Measurements from ENCODE around the gene ADGRA1. TPM values are rescaled to one million over a fixed set of nuclear protein-coding genes. Genes with fewer than 3 reads are reported as not detected.

The ADGRA1 gene
- total and polyA plus RNA-seq, 10 of the 15 experiments (the other 5 are each of a cell fraction or from before 2014, with no cell fraction given), result not detected

DNA sequence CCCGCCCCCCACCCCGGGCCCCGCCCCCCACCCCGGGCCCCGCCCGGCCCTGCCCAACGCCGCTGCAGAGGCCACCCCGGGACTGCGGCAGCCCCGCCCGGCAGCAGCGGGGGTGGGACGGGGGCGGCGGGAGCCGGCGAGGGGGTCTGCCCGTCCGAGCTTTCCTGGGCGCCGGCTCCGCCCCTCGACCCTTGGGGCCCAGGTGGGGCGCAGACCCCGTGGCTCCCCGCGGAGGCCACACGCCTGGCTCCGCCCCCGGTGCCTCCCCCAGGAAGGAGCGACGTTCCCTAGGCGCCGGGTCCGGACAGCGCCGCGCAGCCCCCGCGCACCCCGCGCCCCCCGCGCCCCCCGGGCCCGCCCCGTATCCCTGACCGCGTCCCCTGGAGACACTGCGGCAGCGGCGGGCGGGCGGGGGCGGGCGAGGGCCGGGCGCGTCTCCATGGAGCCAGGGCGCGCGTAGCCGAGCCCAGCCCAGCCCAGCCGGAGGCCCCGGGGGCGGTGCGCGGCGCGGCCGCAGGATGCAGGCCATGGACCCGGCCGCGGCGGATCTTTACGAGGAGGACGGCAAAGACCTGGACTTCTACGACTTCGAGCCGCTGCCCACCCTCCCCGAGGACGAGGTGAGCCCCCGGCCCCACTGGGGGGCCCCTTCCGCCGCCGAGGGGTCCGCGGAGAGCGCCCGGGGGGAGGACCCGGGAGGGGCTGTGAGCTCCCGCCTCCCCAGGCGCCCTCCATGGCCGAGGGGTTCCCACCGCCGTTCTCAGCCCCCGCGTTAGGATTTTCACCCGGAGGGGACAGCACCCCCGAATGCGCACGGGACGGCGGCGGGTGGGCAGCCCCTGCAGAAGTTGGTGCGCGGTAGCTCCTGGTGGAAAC is 72.5 kb downstream of the ADGRA1 start, which contains the start of gene KNDC1 (continued):
- TF ChIP-seq, protein P1, sequence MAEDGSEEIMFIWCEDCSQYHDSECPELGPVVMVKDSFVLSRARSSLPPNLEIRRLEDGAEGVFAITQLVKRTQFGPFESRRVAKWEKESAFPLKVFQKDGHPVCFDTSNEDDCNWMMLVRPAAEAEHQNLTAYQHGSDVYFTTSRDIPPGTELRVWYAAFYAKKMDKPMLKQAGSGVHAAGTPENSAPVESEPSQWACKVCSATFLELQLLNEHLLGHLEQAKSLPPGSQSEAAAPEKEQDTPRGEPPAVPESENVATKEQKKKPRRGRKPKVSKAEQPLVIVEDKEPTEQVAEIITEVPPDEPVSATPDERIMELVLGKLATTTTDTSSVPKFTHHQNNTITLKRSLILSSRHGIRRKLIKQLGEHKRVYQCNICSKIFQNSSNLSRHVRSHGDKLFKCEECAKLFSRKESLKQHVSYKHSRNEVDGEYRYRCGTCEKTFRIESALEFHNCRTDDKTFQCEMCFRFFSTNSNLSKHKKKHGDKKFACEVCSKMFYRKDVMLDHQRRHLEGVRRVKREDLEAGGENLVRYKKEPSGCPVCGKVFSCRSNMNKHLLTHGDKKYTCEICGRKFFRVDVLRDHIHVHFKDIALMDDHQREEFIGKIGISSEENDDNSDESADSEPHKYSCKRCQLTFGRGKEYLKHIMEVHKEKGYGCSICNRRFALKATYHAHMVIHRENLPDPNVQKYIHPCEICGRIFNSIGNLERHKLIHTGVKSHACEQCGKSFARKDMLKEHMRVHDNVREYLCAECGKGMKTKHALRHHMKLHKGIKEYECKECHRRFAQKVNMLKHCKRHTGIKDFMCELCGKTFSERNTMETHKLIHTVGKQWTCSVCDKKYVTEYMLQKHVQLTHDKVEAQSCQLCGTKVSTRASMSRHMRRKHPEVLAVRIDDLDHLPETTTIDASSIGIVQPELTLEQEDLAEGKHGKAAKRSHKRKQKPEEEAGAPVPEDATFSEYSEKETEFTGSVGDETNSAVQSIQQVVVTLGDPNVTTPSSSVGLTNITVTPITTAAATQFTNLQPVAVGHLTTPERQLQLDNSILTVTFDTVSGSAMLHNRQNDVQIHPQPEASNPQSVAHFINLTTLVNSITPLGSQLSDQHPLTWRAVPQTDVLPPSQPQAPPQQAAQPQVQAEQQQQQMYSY (CRISPR knock-in tag; IDR thresholded peaks at IDR 0.05), result no peak
- TF ChIP-seq NR2C1 (IDR thresholded peaks at IDR 0.05), result no peak
- TF ChIP-seq TAF1 (IDR thresholded peaks at IDR 0.05; ENCODE audit: borderline replicate concordance, low read depth, low read length), result no peak

DNA sequence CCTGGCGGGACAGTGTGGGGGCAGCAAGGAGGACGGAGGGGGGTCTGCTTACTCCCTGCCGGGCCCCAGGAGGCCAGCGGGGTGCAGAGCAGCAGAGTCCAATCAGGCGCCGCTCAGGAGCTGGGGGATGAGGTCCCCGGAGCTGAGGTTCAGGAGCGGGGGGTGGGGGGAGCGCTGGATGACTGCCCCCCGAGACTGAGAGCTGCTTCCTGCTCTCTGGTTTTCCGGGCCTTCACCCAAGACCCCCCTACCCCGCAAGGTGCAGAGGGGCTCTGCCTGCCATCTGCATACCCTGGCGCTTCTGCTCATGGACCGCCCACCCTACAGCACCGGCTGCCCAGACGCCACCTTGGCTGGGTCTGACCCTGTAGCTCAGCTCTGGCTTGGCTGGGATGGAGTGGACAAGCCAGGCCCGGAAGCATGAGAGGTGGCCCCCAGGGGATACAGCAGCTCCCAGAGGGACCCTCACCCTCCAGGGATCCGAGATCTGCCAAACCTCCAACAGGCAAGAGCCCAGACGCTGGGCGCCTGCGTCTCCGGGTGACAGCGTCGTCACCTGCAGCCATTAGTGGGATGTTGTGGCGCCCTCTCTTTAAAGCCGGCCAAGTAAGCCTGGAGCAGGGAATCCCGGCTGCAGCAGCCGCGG is 73.2 kb downstream of the ADGRA1 start:
- no peak overlapping the region for H3K9ac ChIP-seq (ENCODE audit: control insufficient read depth, insufficient read depth, low read length)
- POLR2A ChIA-PET, result no interaction called here
- no peaks in the 10 kb centered on the region for H3K4me1 ChIP-seq (ENCODE audit: control insufficient read depth, insufficient read depth, low read length)
- no peaks in the 10 kb centered on the region for H3K36me3 ChIP-seq (ENCODE audit: control insufficient read depth in 2 of 2, insufficient read depth in 2 of 2, low read length in 1 of 2)
- in situ Hi-C loops (cut with MboI), result no loop called here
- RAD21 ChIA-PET (ENCODE audit: unreplicated experiment), result no interaction called here
- no peaks in the 10 kb centered on the region for H3K27me3 ChIP-seq (replicated peaks in 1 of 2; ENCODE audit: control insufficient read depth in 2 of 2, insufficient read depth in 2 of 2, low read length in 1 of 2)
- CTCF ChIA-PET, result no interaction called here
- intact Hi-C loops (cut with micrococcal nuclease; ENCODE audit: unreplicated experiment), result no loop called here
- 10% methylated on average over 22 of the region's 29 CpGs for WGBS (ENCODE audit: insufficient coverage, insufficient replicate concordance, low lambda C conversion rate, missing lambda C conversion rate)
- no peaks in the 10 kb centered on the region for H4K20me1 ChIP-seq (ENCODE audit: control insufficient read depth, insufficient read depth)
- BruUV-seq (replicated peaks), result no TSS peak
- TF ChIP-seq HCFC1 (IDR thresholded peaks at IDR 0.05; ENCODE audit: low read length), result no peak
- TF ChIP-seq POLR2AphosphoS2 (IDR thresholded peaks at IDR 0.05; ENCODE audit: low read depth, low read length), result no peak
- TF ChIP-seq SP1 (IDR thresholded peaks at IDR 0.05; ENCODE audit: low read depth, low read length), result no peak
- no peak for TF ChIP-seq NR2C1 (IDR thresholded peaks at IDR 0.05)
- TF ChIP-seq YY1 (IDR thresholded peaks at IDR 0.05; ENCODE audit: low read depth, low read length), result no peak
- TF ChIP-seq, protein P2, sequence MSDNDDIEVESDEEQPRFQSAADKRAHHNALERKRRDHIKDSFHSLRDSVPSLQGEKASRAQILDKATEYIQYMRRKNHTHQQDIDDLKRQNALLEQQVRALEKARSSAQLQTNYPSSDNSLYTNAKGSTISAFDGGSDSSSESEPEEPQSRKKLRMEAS (IDR thresholded peaks at IDR 0.05; ENCODE audit: low read depth, low read length), result no peak
- TF ChIP-seq IRF4 (IDR thresholded peaks at IDR 0.05; ENCODE audit: low read depth, low read length), result no peak
- TF ChIP-seq TCF12 (IDR thresholded peaks at IDR 0.05; ENCODE audit: low read depth, low read length), result no peak
- no peak for TF ChIP-seq STAT1 (conservative IDR thresholded peaks at IDR 0.05)
- TF ChIP-seq GATAD2B (conservative IDR thresholded peaks at IDR 0.05; ENCODE audit: low read depth), result no peak
- no peak for TF ChIP-seq IKZF2 (IDR thresholded peaks at IDR 0.05)
- TF ChIP-seq BCL11A (IDR thresholded peaks at IDR 0.05; ENCODE audit: low read depth, low read length), result no peak
- TF ChIP-seq, protein P3, sequence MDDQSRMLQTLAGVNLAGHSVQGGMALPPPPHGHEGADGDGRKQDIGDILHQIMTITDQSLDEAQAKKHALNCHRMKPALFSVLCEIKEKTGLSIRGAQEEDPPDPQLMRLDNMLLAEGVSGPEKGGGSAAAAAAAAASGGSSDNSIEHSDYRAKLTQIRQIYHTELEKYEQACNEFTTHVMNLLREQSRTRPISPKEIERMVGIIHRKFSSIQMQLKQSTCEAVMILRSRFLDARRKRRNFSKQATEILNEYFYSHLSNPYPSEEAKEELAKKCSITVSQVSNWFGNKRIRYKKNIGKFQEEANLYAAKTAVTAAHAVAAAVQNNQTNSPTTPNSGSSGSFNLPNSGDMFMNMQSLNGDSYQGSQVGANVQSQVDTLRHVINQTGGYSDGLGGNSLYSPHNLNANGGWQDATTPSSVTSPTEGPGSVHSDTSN (IDR thresholded peaks at IDR 0.05; ENCODE audit: insufficient replicate concordance, low read depth, low read length), result no peak
- no peak for TF ChIP-seq MEF2A (IDR thresholded peaks at IDR 0.05; ENCODE audit: insufficient read depth, low read depth, low read length)
- SMC1A ChIA-PET (ENCODE audit: uncharacterized antibody, unreplicated experiment), result no interaction called here
- H3K27ac ChIP-seq (ENCODE audit: control insufficient read depth, insufficient read depth), result no peak overlapping the region
- DNase-seq (ENCODE audit: low read depth, low spot score) (no peak), ATAC-seq (no peak), FAIRE-seq (no peak)
- no peak overlapping the region for H2AFZ ChIP-seq (ENCODE audit: control insufficient read depth, low read depth, low read length)
- no peaks in the 10 kb centered on the region for H3K79me2 ChIP-seq (ENCODE audit: control insufficient read depth, insufficient read depth, low read length)
- no peak overlapping the region for H3K4me2 ChIP-seq (ENCODE audit: control insufficient read depth, insufficient read depth)
- H3K4me3 ChIP-seq, result no peak overlapping the region
- no peaks in the 10 kb centered on the region for H3K9me3 ChIP-seq (replicated peaks; ENCODE audit: control insufficient read depth, insufficient read depth, low read length)
